Epidermal melanocyte (primary cell): ENCODE data around the gene SSR4.

Source experiments
- DNase-seq: peaks from one replicate; pipeline ENCODE4 v3.0.0; 2011; ENCODE audit warnings: low spot score; ENCODE audit not compliant: insufficient read length

The SSR4 gene

DNA sequence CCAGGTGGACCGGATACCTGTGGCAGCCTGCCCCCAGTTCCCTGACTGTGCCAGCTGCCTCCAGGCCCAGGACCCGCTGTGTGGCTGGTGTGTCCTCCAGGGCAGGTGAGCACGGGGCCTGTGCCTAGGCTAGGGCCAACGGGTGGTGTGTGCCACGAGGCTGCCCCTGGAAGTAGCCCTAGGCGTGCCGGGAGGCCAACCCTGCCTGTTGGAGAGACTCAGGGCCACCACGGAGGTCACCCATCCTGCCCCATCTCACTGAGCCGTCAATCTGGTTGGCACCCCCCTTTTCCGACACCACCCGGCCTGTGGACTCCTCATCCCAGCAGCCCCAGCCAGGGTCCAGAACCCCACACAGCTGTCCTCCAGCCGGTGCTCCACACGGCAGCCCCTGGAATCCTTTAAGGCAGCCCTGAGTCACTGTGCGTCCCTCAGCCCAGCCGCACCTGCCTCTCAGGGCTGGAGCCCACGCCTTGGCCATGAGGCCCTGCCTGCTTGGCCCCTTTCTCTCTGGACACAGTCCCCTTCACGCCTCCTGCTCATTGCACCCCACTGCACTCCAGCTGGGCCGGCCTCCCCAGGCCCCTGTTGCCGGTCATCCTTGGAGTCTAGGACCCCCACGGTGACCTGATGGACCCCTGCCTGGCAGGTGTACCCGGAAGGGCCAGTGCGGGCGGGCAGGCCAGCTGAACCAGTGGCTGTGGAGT, 25.2 kb upstream of the SSR4 start:
- no peak for DNase-seq

DNA sequence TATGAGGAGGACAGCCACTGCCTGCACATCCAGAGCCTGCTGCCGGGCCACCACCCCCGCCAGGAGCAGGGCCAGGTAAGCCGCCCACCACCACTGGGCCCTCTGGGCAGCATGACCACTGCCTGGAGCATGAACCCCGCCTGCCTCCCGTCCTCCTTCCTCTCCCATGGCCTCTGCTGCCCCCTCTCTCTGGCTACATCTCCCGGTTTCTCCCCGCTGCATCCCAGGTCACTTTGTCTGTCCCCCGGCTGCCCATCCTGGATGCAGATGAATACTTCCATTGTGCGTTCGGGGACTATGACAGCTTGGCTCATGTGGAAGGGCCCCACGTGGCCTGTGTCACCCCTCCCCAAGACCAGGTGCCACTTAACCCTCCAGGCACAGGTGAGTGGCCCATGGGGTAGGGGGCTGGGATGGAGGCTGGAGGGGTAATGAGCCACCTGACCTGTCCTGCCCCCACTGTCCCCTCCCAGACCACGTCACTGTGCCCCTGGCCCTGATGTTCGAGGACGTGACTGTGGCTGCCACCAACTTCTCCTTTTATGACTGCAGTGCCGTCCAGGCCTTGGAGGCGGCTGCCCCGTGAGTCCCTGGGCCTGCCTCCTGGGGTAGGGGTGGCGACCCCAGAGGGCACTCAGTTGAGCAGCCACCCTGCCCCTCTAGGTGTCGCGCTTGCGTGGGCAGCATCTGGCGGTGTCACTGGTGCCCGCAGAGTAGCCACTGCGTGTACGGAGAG, 24.4 kb upstream of the SSR4 start:
- DNase-seq = no peak

DNA sequence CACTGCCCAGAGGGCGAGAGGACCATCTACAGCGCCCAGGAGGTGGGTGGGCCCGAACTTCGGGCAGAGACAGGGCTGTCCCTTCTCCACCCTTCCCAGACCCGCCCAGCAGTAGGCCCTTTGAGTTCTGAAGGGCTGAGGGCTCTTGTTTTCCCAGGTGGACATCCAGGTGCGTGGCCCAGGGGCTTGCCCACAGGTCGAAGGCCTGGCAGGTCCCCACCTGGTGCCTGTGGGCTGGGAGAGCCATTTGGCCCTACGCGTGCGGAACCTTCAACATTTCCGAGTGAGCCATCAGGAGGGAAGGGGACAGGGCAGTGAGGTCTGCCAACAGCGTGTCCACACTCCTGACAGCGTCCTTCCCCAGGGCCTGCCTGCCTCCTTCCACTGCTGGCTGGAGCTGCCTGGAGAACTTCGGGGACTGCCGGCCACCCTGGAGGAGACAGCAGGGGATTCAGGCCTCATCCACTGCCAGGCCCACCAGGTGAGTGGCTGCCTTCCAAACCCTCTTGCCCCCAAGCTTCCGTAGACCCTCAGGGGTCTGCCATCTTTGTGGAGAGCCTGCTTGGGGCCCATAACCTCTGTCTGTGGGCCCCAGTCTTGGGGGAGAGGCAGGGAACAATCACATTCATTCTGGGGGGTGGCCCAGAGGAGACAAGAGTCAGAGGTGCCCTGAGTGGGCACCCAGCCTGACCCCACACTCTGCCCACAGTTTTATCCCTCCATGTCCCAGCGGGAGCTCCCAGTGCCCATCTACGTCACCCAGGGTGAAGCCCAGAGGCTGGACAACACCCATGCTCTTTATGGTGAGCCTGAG, 23.7 kb upstream of the SSR4 start:
- DNase-seq = no peak

DNA sequence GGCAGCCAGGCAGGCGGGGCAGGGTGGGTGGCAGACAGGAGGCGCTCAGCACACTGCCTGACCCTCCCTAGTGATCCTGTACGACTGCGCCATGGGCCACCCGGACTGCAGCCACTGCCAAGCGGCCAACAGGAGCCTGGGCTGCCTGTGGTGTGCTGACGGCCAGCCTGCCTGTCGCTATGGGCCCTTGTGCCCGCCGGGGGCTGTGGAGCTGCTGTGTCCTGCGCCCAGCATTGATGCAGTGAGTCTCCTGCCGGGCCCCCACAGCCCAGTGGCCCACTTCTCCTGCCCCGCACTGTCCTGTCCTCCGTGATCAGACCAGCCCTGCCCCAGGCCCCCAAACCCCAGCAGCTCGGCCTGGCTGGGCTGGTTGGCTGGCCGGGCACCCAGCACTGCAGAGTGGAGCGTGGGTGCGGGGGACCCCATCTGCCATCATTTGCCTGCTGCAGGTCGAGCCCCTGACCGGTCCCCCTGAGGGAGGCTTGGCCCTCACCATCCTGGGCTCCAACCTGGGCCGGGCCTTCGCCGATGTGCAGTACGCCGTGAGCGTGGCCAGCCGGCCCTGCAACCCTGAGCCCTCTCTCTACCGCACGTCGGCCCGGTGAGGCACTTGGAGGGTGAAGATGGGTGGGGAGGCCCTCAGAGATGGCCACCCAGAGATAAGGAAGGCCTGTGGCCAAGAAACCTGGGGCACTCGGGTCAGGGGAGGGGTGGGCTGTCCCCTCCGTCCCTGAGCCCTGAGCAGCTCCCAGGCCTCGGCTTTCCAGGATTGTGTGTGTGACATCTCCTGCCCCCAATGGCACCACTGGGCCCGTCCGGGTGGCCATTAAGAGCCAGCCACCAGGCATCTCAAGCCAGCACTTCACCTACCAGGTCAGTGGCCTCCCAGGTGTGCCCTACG, 22.8 kb upstream of the SSR4 start:
- DNase-seq = no peak

DNA sequence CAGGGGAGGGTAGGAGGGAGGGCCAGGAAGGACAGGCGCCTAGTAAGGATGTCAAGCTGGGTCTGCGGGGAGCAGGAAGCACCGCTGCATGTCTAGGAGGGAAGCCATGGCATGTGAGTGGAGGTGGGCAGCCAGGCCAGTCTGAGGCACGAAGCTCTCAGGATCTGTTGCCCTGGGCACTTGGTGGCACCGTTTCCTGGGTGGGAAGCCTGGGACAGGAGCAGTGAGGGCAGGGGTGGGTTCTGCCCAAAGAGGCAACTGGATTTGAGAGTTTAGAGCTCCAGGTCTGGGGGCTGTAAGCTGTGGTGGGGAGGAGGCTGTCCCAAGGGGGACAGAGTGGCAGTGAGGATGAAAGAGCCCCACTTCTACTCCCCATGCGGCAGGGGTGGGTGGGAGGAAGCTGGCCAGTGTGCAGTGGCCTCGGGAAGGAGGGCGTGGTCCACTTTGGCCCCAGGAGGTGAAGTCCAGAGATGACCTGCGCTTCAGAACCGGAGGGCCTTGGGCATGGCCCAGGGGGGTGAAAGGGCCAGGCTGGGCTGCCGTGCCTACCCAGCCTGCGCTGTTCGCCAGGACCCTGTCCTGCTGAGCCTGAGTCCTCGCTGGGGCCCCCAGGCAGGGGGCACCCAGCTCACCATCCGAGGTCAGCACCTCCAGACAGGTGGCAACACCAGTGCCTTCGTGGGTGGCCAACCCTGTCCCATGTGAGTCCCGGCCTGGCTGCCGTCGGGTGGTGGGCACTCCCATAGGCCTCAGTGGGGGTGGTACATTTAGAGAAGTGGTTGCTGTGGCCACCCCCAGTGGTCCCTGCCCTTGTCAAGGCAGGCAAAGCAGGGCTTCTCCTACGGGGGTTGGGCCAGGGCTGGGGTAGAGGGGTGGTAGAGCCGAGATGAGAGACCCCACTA, 21.9 kb upstream of the SSR4 start:
- DNase-seq = no peak

DNA sequence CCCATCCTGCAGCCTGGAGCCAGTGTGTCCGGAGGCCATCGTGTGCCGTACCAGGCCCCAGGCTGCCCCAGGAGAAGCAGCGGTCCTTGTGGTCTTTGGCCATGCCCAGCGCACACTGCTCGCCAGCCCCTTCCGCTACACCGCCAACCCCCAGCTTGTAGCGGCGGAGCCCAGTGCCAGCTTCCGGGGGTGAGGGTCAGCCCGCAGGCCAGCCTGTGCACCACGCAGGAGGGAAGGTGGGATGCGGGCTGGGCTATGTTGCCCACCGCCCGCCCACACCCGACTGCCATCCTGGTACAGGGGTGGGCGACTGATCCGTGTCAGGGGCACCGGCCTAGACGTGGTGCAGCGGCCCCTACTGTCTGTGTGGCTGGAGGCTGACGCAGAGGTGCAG, 21.3 kb upstream of the SSR4 start:
- DNase-seq = no peak

DNA sequence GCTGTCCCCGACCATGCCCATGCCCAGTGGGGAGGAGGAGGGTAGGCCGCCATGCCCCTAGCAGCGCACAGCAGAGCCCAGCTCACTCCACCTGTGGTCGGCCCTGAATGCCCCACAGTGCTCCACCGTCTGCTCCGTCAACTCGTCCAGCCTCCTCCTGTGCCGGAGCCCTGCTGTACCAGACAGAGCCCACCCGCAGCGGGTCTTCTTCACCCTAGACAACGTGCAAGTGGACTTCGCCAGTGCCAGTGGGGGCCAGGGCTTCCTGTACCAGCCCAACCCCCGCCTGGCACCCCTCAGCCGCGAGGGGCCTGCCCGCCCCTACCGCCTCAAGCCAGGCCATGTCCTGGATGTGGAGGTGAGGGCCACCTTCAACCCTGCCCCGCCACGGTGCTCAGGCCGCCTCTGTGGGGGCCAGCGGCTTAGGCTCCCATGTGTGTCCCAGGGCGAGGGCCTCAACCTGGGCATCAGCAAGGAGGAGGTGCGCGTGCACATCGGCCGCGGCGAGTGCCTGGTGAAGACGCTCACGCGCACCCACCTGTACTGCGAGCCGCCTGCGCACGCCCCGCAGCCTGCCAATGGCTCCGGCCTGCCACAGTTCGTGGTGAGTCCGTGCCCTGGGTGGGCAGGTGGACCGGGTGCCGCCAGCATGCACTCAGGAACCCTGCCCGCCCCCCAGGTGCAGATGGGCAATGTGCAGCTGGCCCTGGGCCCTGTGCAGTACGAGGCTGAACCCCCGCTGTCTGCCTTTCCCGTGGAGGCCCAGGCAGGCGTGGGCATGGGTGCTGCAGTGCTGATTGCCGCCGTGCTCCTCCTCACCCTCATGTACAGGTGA, 20.5 kb upstream of the SSR4 start:
- DNase-seq = no peak

DNA sequence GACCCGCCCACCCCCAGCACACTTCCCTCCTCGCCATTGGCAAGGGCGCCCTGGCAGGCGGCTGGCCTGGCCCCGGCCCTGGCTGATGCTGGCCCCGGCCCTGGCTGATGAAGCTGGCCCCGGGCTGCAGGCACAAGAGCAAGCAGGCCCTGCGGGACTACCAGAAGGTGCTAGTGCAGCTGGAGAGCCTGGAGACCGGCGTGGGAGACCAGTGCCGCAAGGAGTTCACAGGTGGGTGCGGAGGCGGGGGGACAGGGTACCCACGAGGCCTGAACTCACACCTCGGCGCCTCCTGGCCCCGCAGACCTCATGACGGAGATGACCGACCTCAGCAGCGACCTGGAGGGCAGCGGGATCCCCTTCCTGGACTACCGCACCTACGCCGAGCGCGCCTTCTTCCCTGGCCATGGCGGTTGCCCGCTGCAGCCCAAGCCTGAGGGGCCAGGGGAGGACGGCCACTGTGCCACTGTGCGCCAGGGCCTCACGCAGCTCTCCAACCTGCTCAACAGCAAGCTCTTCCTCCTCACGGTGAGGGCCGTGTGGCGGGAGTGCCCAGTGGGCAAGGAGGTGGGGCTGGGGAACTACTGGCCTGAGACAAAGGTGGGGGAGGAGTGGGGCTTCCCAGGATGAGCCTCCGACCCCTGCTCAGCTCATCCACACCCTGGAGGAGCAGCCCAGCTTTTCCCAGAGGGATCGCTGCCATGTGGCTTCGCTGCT, 19.7 kb upstream of the SSR4 start:
- no peak for DNase-seq

DNA sequence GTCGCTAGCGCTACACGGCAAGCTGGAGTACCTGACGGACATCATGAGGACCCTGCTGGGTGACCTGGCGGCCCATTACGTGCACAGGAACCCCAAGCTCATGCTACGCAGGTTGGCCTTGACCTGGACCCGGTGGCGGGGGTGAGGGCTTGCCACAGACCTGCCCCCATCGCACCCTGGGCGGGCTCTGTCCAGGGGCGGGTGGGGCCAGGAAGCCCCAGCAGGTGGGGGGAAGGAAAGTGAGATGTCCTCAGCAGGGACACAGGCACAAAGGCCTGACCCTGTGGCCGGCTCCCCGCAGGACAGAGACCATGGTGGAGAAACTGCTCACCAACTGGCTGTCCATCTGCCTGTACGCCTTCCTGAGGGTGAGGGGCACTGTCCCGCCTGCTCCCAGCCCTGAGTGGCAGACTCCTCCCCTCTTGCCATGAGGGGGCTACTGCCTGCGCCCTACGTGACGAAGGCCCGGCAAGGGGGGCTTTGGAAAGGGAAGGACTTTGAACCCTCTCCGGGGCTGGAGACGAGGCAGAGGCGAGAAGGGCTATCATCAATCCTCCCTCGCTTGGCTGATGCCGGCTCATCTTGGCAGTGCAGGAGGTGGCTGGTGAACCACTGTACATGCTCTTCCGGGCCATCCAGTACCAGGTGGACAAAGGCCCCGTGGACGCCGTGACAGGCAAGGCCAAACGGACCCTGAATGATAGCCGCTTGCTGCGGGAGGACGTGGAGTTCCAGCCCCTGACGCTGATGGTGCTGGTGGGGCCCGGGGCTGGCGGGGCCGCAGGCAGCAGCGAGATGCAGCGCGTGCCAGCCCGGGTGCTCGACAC, 19.0 kb upstream of the SSR4 start:
- DNase-seq = no peak

DNA sequence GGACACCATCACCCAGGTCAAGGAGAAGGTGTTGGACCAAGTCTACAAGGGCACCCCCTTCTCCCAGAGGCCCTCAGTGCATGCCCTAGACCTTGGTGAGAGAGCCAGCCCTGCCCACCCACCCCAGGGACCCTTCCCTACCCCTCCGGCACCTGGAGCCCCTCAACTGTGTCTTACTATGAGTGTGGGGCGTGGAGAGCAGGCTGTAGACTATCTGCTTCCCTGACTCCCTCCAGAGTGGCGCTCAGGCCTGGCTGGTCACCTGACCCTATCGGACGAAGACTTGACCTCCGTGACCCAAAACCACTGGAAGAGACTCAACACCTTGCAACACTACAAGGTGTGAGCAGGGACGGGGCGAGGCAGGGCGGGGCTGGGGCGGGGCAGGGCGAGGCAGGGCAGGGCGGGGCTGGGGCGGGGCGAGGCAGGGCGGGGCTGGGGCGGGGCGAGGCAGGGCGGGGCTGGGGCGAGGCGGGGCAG, 18.3 kb upstream of the SSR4 start:
- DNase-seq = no peak

DNA sequence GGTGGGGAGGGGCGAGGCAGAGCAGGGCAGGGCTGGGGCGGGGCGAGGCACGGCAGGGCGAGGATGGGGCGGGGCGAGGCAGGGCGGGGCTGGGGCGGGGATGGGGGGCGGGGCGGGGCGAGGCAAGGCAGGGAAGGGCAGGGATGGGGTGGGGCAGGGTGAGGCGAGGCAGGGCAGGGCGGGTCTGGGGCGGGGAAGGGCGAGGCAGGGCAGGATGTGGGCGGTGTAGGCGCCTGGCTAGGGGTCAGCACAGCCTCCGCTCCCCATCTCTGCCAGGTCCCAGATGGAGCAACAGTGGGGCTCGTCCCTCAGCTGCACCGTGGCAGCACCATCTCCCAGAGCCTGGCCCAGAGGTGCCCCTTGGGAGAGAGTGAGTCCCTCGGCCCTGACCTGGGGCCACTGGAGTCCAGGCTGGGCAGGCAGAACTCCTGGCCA, 17.8 kb upstream of the SSR4 start:
- DNase-seq = no peak

DNA sequence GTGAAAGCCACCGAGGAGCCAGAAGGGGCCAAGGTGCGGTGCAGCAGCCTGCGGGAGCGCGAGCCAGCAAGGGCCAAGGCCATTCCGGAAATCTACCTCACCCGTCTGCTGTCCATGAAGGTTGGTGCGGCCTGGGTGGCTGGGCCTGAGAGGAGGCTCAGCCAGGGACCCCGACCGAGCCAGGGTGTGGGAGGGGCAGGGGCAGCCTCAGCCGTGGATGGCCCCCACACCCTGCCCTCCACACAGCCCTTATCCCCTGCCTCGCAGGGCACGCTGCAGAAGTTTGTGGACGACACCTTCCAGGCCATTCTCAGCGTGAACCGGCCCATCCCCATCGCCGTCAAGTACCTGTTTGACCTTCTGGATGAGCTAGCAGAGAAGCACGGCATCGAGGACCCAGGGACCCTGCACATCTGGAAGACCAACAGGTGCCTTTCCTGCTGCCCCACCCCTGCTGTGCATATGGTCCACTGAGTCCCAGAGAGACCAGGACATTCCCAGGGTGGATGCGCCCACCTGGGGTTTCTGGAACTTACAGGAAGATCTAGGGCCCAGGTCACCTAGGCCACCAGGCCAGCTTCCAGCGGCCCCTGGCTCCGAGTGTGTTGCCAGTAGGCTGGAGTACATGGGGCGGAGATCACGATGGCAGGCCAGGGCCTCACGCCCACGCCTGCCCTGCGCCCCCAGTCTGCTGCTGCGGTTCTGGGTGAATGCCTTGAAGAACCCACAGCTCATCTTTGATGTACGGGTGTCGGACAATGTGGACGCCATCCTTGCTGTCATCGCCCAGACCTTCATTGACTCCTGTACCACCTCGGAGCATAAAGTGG, 17.0 kb upstream of the SSR4 start:
- no peak for DNase-seq

DNA sequence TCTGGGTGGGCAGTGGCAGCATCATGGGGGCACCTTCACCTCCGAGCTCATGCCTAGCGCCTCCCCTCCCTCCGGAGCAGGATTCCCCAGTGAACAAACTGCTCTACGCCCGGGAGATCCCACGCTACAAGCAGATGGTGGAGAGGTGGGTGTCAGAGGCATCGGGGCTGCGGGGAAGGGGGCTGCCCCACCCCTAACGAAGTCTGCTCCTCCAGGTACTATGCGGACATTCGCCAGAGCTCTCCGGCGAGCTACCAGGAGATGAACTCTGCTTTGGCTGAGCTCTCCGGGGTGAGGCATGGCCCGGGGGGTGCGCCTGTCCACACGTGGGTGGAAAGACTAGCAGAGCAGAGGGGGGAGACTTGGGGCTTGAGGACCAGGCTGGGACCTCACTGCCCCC, 16.3 kb upstream of the SSR4 start:
- DNase-seq = no peak

DNA sequence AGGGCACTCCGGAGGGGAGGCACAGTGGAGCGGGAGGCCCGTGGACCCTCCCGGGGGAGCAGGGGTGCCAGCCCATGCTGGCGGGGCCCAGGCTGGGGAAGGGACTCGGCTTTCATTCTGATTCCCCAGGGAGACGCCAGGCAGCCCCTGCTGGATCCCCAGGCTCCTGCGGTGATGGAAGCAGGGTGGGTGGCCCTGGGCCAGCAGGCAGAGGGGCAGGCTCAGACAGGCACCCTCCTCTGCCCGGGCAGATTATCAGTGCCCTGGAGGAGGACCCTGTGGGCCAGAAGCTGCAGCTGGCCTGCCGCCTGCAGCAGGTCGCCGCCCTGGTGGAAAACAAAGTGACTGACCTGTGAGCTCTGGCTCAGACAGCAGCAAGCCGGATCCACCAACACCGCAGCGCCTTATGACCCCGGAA, 15.8 kb upstream of the SSR4 start:
- no peak for DNase-seq

DNA sequence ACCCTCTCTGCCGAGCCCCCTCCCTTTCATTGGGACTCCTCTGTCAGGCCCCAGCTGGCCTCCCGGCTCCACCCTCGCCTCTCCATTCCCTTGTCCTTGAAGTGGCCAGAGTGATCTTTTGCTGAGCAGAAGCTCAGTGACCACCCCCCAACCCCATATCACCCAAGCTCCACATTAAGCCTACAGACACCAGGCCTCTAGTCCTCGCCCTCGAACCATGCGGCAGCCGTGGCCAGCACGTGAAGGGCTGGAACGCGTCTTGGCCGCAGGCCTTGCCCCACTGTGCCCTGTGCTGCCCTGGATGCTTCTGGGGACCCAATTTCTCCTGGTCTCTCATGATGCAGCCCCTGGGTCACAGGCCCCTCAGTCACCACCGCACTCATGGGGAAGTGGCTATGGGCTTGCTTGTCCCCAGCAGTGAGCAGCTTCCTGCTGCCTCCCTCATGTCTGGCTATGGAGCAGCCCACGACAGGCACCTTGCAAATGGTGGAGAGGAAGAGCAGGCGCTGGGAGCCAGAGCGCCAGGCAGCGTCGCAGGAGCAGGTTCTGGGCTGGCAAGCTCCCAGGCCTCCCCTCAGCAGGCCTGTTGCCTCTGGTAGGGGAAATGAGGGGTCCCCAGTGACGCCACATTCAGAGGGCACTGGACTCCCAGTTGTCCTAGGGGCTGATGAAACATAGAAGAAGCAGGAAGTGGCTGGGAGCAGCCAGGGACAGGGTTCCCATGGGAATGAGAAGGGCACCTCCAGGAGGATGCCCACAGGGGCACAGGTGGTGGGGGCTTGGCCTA, 14.4 kb upstream of the SSR4 start:
- DNase-seq = no peak
